HG03025 (cell line): ENCODE results near the gene TEX9.
"Not testable (repeated sequence)": the region's sequence is repeated elsewhere in the genome, so short reads cannot be mapped to it uniquely, and the experiment has no call there.

ENCODE experiments used
- ATAC-seq: cut with Tn5 transposase; IDR thresholded peaks from one replicate; pipeline ENCODE4 v1.9.1; 2021; ENCODE audit warnings: mild to moderate bottlenecking, moderate library complexity; ENCODE audit not compliant: unreplicated experiment, low FRiP score

The TEX9 gene

GRCh38 chr15:56358604-56359003, 6.6 kb upstream of the TEX9 start:
- no peak for ATAC-seq

DNA sequence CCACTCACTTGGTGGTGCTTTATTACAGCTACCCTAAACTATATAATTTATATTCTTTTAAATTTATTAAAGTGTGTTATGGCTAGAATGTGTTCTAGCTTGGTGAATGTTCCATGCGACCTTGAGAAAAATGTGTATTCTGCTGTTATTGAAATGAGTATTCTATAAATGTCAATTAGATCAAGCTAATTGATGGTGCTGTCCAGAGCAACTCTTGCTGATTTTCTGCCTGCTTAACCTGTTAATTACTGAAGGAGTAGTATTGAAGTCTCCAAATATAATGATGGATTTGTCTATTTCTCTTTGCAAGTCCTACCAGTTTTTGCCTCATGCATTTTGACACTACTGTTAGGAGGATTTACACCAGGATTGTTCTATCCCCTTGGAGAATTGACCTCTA, 3.2 kb upstream of the TEX9 start:
- no peak for ATAC-seq

GRCh38 chr15:56366211-56366610, 985 bp downstream of the TEX9 start:
- ATAC-seq: no peak

GRCh38 chr15:56367156-56367555, 1.9 kb downstream of the TEX9 start:
- no peak for ATAC-seq

DNA sequence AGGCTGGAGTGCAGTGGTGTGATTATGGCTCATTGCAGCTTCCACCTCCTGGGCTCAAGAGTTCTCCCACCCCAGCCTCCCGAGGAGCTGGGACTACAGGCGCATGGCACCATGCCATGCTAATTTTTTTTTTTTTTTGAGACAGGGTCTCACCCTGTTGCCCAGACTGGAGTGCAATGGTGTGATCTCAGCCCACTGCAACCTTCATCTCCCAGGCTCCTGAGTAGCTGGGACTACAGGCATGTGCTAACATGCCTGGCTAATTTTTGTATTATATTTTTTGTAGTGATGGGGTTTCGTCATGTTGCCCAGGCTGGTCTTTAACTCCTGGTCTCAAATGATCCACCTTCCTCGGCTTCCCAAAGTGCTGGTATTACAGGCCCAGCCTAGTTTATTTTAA, 4.0 kb downstream of the TEX9 start:
- ATAC-seq: no peak

- peak; percentile 76 for ATAC-seq
Observed at GRCh38 chr15:56371495-56372147, 6.4 kb downstream of the TEX9 start.

DNA sequence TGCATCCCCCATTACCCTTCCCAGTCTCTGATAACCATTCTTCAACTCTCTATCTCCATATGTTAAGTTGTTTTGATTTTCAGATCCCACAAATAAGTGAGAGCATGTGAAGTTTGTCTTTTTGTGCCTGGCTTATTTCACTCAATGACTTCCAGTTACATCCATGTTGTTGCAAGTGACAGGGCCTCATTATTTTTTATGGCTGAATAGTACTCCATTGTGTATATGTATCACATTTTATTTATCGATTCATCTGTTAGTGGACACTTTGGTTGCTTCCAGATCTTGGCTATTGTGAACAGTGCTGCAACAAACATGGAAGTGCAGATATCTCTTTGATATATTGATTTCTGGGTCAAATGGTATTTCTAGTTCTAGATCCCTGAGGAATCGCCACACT, 9.5 kb downstream of the TEX9 start:
- not testable (repeated sequence) for ATAC-seq

GRCh38 chr15:56377822-56378221, 12.6 kb downstream of the TEX9 start:
- not testable (repeated sequence) for ATAC-seq

GRCh38 chr15:56383010-56383409, 17.8 kb downstream of the TEX9 start:
- ATAC-seq: no peak

- ATAC-seq: no peak
Observed at GRCh38 chr15:56385908-56386307, 20.7 kb downstream of the TEX9 start.

- no peak for ATAC-seq
Observed at GRCh38 chr15:56390739-56391267, 25.6 kb downstream of the TEX9 start.

DNA sequence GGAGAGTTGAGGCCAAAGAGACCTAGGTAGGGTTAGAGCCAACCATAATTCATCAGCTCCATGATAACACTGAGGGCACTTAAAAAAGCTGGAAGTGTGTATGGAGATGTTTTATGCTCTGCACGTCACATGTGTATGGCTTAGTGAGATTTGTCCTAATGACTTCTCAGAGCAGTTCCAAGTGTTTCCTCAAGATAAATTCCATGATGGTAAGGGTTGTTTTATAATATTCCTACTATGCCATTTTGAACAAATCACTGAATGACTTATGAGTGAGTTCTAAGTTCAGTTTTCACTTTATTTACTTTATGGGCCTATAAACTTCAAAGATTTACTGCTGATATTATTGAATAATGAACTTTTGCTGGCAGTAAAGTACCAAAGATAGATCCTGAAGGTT, 28.1 kb downstream of the TEX9 start:
- no peak for ATAC-seq

GRCh38 chr15:56394909-56395308, 29.7 kb downstream of the TEX9 start:
- no peak for ATAC-seq

DNA sequence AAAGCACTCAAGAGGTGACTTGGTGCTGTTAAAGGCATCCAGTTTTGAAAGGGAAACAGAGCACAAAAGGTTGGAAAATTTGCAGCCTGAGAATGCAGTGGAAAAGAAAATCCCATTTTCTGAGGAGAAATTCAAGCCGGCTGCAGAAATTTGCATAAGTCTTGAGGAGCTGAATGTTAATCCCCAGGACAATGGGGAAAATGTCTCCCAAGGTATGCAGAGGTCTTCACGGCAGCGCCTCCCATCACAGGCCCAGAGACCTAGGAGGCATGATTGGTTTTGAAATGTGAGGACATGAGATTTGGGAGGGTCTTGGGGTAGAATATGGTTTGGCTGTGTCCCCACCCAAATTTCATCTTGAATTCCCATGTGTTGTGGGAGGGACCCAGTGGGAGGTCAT, 32.1 kb downstream of the TEX9 start:
- not testable (repeated sequence) for ATAC-seq

DNA sequence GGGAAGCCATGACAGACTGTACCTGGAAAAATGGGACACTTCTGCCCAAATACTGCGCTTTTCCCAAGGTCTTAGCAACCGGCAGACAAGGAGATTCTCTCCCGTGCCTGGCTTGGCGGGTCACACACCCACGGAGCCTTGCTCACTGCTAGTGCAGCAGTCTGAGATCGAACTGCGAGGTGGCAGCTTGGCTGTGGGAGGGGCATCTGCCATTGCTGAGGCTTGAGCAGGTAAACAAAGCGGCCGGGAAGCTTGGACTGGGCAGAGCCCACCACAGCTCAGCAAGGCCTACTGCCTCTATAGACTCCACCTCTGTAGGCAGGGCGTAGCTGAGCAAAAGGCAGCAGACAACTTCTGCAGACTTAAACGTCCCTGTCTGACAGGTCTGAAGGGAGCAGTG, 34.0 kb downstream of the TEX9 start:
- ATAC-seq: not testable (repeated sequence)

- ATAC-seq: no peak
Observed at GRCh38 chr15:56410721-56411120, 45.5 kb downstream of the TEX9 start.

- no peak for ATAC-seq
Observed at GRCh38 chr15:56411122-56411749, 46.0 kb downstream of the TEX9 start.

DNA sequence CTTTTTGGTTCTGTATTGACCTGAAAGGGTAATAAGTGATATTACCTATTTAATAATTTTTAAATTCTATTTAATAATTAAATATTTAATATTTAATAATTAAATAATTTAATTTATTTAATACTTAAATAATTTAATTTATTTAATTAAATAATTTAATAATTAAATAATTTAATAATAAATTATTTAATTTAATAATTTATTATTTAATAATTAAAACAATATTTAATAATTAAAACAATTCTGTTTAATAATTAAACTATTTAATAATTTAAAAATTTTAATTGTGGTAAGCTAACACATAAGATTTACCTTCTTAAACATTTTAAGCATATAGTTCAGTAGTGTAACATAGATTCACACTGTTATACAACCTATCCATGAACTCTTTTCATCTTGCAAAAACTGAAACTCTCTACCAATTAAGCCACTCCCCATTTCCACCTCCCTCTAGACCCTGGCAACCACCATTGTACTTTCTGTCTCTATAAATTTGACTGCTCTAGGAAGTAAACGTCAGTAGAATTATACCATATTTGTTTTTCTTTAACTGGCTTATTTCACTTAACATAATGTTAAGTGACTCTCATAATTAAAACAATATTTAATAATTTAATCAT, 48.0 kb downstream of the TEX9 start:
- ATAC-seq: not testable (repeated sequence)

DNA sequence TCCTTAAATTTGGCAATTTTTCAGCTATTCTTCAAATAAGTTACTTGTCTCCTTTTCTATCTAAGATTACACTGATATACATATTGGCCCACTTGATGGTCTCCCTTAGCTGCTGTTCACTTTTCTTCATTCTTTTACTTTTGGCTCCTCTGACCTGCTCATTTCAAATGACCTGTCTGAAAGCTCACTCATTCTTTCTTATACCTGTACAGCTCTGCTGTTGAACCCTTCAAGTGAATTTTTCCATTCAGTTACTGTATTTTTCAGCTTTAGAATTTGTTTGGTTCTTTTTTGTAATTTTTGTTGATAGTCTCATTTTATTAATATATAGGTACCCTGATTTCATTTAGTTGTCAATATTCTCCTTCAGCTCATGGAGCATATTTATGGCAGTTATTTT, 60.0 kb downstream of the TEX9 start:
- no peak for ATAC-seq

GRCh38 chr15:56425976-56426375, 60.8 kb downstream of the TEX9 start:
- ATAC-seq: no peak

DNA sequence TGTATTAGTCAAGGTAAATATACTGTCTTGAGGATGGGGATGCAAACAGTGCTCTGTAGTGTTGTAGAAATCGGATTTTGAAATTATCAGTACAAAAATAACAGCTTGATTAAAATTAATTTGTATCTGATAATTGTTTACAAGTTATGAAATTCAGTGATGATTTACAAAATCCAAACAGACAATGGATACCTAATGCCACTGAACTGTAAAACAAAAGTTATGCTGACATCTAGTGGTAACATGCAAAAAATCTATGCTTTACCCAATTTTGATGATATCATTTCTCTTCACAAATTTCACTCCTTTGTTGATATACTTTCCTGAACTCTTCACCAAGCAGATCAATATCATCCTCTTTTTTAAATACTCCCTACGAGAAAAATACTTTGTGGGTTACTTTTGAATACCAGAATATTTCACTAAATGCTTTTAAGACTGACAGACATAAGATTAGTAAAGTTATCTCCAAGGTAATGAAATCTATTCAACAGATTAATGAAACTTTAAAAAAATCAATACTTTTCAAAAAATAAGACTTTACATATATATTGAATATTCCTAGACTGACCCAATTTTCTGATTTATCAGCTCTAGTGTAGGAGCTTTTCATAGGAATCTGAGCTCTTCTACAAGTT, 63.7 kb downstream of the TEX9 start:
- no peak for ATAC-seq
